HG02610 (cell line): ENCODE data around the gene ADGRG4.
A peak's percentile ranks its signal among the peaks of the same experiment; 100 is the strongest.
"Not testable (repeated sequence)": the region's sequence is repeated elsewhere in the genome, so short reads cannot be mapped to it uniquely, and the experiment has no call there.

Source experiments
- ATAC-seq: cut with Tn5 transposase; IDR thresholded peaks from one replicate; pipeline ENCODE4 v1.9.1; 2021; ENCODE audit warnings: mild to moderate bottlenecking, moderate library complexity; ENCODE audit not compliant: unreplicated experiment

Gene ADGRG4

GRCh38 chrX:136386173-136386572 lies 85.4 kb downstream of the ADGRG4 start:
- ATAC-seq, result no peak

GRCh38 chrX:136386826-136387225 lies 86.1 kb downstream of the ADGRG4 start:
- no peak for ATAC-seq

- ATAC-seq, result no peak
Observed at GRCh38 chrX:136387951-136388502, 87.3 kb downstream of the ADGRG4 start.

GRCh38 chrX:136390921-136391320 lies 90.2 kb downstream of the ADGRG4 start:
- ATAC-seq, result no peak

GRCh38 chrX:136395271-136395670 lies 94.5 kb downstream of the ADGRG4 start:
- no peak for ATAC-seq

GRCh38 chrX:136397001-136397400 lies 96.2 kb downstream of the ADGRG4 start:
- ATAC-seq, result no peak

GRCh38 chrX:136405126-136405525 lies 104.4 kb downstream of the ADGRG4 start:
- no peak for ATAC-seq

GRCh38 chrX:136417806-136418205 lies 117.0 kb downstream of the ADGRG4 start:
- peak; percentile 49 for ATAC-seq

- no peak for ATAC-seq
Observed at GRCh38 chrX:136421338-136421737, 120.6 kb downstream of the ADGRG4 start.

GRCh38 chrX:136423724-136424123 lies 123.0 kb downstream of the ADGRG4 start:
- ATAC-seq, result no peak

- ATAC-seq, result no peak
Observed at GRCh38 chrX:136425996-136426395, 125.2 kb downstream of the ADGRG4 start.

- ATAC-seq, result no peak
Observed at GRCh38 chrX:136431625-136432024, 130.9 kb downstream of the ADGRG4 start.

- ATAC-seq, result no peak
Observed at GRCh38 chrX:136437774-136438173, 137.0 kb downstream of the ADGRG4 start.

- no peak for ATAC-seq
Observed at GRCh38 chrX:136438192-136438591, 137.4 kb downstream of the ADGRG4 start.

GRCh38 chrX:136445674-136446073 lies 144.9 kb downstream of the ADGRG4 start:
- ATAC-seq, result not testable (repeated sequence)

GRCh38 chrX:136446208-136446607 lies 145.4 kb downstream of the ADGRG4 start:
- no peak for ATAC-seq

GRCh38 chrX:136447308-136447707 lies 146.5 kb downstream of the ADGRG4 start:
- no peak for ATAC-seq

- ATAC-seq, result no peak
Observed at GRCh38 chrX:136447968-136448367, 147.2 kb downstream of the ADGRG4 start.

GRCh38 chrX:136450050-136450830 lies 149.5 kb downstream of the ADGRG4 start:
- ATAC-seq, result no peak

GRCh38 chrX:136452614-136453013 lies 151.9 kb downstream of the ADGRG4 start:
- ATAC-seq, result no peak

- ATAC-seq, result no peak
Observed at GRCh38 chrX:136453114-136453513, 152.4 kb downstream of the ADGRG4 start.

GRCh38 chrX:136453771-136454170 lies 153.0 kb downstream of the ADGRG4 start:
- ATAC-seq, result no peak

- no peak for ATAC-seq
Observed at GRCh38 chrX:136456133-136456532, 155.4 kb downstream of the ADGRG4 start.
